ENCODE results near the gene M6PR.

- no peak for TF ChIP-seq POLR2A (IDR thresholded peaks at IDR 0.05; ENCODE audit: control extremely low read depth in 1 of 2, low read depth in 2 of 2, low read length in 2 of 2)
- no peak for TF ChIP-seq JUN (IDR thresholded peaks at IDR 0.05; ENCODE audit: low read depth, low read length)
- no peak for TF ChIP-seq CTCF (IDR thresholded peaks at IDR 0.05; ENCODE audit: control extremely low read depth in 1 of 3, insufficient read depth in 1 of 3, low read depth in 1 of 3, low read length in 3 of 3)
- no peak for TF ChIP-seq TAF1 (IDR thresholded peaks at IDR 0.05; ENCODE audit: low read depth, low read length)
- TF ChIP-seq NRF1 (IDR thresholded peaks at IDR 0.05; ENCODE audit: low read depth, low read length) = no peak
- no peak for TF ChIP-seq RFX5 (IDR thresholded peaks at IDR 0.05; ENCODE audit: borderline replicate concordance, low read depth, low read length)
- TF ChIP-seq POLR2AphosphoS5 (IDR thresholded peaks at IDR 0.05; ENCODE audit: low read depth, low read length) = no peak
- TF ChIP-seq GTF2F1 (IDR thresholded peaks at IDR 0.05; ENCODE audit: borderline replicate concordance, low read depth, low read length) = no peak
- TF ChIP-seq CEBPB (IDR thresholded peaks at IDR 0.05; ENCODE audit: low read depth, low read length) = no peak
- no peak for TF ChIP-seq HDAC2 (IDR thresholded peaks at IDR 0.05; ENCODE audit: borderline replicate concordance in 1 of 2, low read depth in 2 of 2, low read length in 2 of 2)
- TF ChIP-seq JUND (IDR thresholded peaks at IDR 0.05; ENCODE audit: low read length) = no peak
These were observed 6.6 kb upstream of the M6PR start for GRCh38 chr12:8956073-8956472.

Measured in H1 (cell line).